Pancreas (tissue), 10 donors: ENCODE results near the gene CFAP58. TPM values are rescaled to one million over a fixed set of nuclear protein-coding genes. Genes with fewer than 3 reads are reported as not detected.

Experiments
- ATAC-seq, 4 donors: fragments of 200-7000 bp; cut with Tn5 transposase; one replicate each; pipeline versions ENCODE4 v1.8.0 to v1.9.1; 2020; ENCODE audit warnings: mild to moderate bottlenecking in 4 of 4, moderate library complexity in 4 of 4
- DNase-seq, 6 donors: peaks; one replicate each; pipeline ENCODE4 v3.0.0-alpha.2; 2020
- FAIRE-seq: peaks from 2 replicates; lab custom pipeline; 2012; peaks lifted over from hg19 to GRCh38; lab: Jason Lieb, UNC
- H3K27ac ChIP-seq, 4 donors: fragments of 200-600 bp; sonication (generic); 1 replicate in 3 of 4; 2 replicates in 1 of 4; pipeline versions ENCODE4 v1.5.0 to v1.8.0; 2020
- H3K27me3 ChIP-seq, 4 donors: fragments of 200-600 bp; one replicate each; pipeline ENCODE4 v1.8.0; 2021
- H3K36me3 ChIP-seq, 3 donors: fragments of 200-600 bp; sonication (generic) in 1 of 3; one replicate each; pipeline versions ENCODE4 v1.5.0 to v1.8.0; 2020 to 2021
- H3K4me1 ChIP-seq, 3 donors: fragments of 200-600 bp; one replicate each; pipeline ENCODE4 v1.8.0; 2021
- H3K4me3 ChIP-seq, 4 donors: fragments of 200-600 bp; sonication (generic) in 2 of 4; one replicate each; pipeline versions ENCODE4 v1.5.0 to v1.8.0; 2020 to 2021
- H3K9me3 ChIP-seq, 4 donors: fragments of 200-600 bp; one replicate each; pipeline ENCODE4 v1.8.0; 2021
- CTCF ChIP-seq, 4 donors: fragments of 200-600 bp; sonication (generic) in 3 of 4; IDR thresholded peaks; one replicate each; pipeline versions ENCODE4 v1.5.0 to v1.8.0; 2021; ENCODE audit warnings: antibody characterized with exemption in 4 of 4
- WGBS, 2 donors: extraction: QIAGEN DNeasy Blood & Tissue Kit; methylation state at CpG; one replicate each; pipeline ENCODE4 v1.1.7; 2013; 5-methylcytosine and 5-hydroxymethylcytosine counted together
- intact Hi-C, 3 donors: fragments of 100-400 bp; cut with DNase I; formaldehyde crosslinking; loops; one replicate each; pipeline versions ENCODE4 v1.11.1 to v1.14.2; 2022
- polyA plus RNA-seq, 2 donors: library from polyadenylated mRNA; stranded (reverse); fragments of 200-250 nt; gene quantifications; one replicate each; pipeline ENCODE4 v1.2.3, GENCODE V29; 2013
- total RNA-seq, 6 donors: library from RNA; stranded (reverse); fragmentation: NEBNext Ultra II Directional in 4 of 6; extraction: Animal tissue kit (Norgen Biotek cat#: 25700) in 4 of 6; gene quantifications; one replicate each; pipeline versions ENCODE4 v1.2.1 to v1.2.4, GENCODE V29; 2021 to 2023
- donor health status: healthy with polysubstance abuse.
- donor health status: DM: no; HTN: no; CAD: no; lungs with moderate emphysema.
- donor health status: DM: no; HTN: no; CAD: no.
- donor health status: control.
- donor health status: control.
- donor health status: Bipolar disorder and iron deficiency.
- donor health status: DM: yes; HTN: yes; CAD: no.
- donor health status: DM: no; HTN: no; CAD: no.
- donor health status: DM: no; HTN: no; CAD: no.
- donor health status: DM: yes; HTN: yes; CAD: no.

CFAP58 gene
- total and polyA plus RNA-seq, 8 donors = 0.09 to 0.53 (median 0.28) TPM; not detected in 1

DNA sequence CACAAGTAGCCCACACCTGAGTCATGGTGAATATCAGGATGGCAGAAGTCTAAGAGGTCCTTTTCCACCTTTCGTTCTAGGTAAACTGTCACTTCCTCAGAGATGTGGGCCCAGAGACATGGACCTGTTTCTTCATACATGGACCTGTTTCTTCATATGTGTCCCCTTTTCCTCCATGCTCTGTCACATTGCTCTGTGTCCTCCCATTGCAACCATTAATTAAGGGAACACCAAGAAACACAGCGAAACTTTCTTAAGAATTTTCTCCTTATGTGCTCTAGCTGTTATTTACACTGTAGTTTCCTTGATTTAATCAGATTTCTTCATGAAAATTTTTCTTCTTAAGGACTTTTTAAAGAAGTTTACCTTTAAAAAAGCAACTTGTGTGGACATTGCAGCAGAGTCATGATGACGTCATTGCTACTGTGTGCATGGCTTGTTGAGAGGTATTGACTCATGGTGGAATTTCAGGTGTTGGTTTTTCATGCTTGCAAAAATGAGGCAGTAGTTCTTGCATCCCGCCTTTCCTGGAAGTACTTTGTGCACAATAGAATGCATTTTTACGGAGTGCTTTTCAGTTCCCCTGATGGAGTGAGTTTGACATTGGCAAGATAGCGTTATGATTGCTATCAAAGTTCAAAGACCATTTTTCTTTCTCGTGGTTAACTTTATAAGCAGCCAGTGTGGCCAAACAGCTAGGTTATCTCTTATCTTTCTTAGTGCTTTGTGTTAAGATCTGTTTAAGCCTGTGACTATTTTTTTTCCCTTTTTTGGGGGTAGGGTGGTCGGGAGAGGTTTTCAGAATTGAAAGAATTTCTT lies 37.7 kb downstream of the CFAP58 start:
- no peaks in the 10 kb centered on the region for H3K36me3 ChIP-seq
- no peaks in the 10 kb centered on the region for H3K4me1 ChIP-seq
- ATAC-seq (no peak), DNase-seq (no peak), FAIRE-seq (no peak)
- H3K27ac ChIP-seq = no peak overlapping the region
- no peak overlapping the region for H3K4me3 ChIP-seq
- H3K9me3 ChIP-seq = no peaks in the 10 kb centered on the region
- peaks cover 0 to 8% (median 0%) of the 10 kb centered on the region in 4 donors for H3K27me3 ChIP-seq
- intact Hi-C loops = no loop called here
- TF ChIP-seq CTCF (IDR thresholded peaks at IDR 0.05) = no peak
- WGBS, 2 donors = 32 to 33% methylated on average over 8 of the region's 8 CpGs

DNA sequence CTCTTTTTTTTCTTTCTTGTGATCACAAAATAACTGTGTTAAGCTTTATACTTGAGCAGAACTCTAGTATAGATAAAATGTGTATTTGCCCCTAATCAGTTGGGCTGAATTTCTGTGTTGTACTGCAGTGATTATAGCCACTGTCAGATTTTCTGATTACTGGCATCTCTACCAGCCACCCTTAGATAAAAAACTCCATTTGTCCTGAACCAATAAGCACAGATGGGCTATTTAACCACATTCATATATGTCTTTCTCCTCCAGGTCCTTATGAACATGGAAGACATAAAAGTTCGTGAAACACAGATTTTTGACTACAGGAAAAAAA lies 38.3 kb downstream of the CFAP58 start:
- Histone ChIP-seq H3K27me3 (peaks cover 0 to 8% (median 0%) of the 10 kb centered on the region in 4 donors), H3K27ac (no peak overlapping the region), H3K4me1 (no peaks in the 10 kb centered on the region), H3K9me3 (no peaks in the 10 kb centered on the region), H3K4me3 (no peak overlapping the region), H3K36me3 (no peaks in the 10 kb centered on the region)
- DNase-seq = no peak
- intact Hi-C loops = no loop called here
- WGBS, 2 donors = 34 to 45% methylated on average over 1 of the region's 1 CpG
- ATAC-seq = no peak
- no peak for TF ChIP-seq CTCF (IDR thresholded peaks at IDR 0.05)
- FAIRE-seq = no peak

GRCh38 chr10:104393387-104393786 lies 39.8 kb downstream of the CFAP58 start:
- H3K4me3 ChIP-seq = no peak overlapping the region
- peaks cover 0 to 8% (median 0%) of the 10 kb centered on the region in 4 donors for H3K27me3 ChIP-seq
- no peak overlapping the region for H3K27ac ChIP-seq
- FAIRE-seq (no peak), DNase-seq (no peak), ATAC-seq (no peak)
- WGBS, 2 donors = 82 to 89% methylated on average over 5 of the region's 5 CpGs
- TF ChIP-seq CTCF (IDR thresholded peaks at IDR 0.05) = no peak
- no peaks in the 10 kb centered on the region for H3K9me3 ChIP-seq
- no peaks in the 10 kb centered on the region for H3K36me3 ChIP-seq
- intact Hi-C loops = no loop called here
- H3K4me1 ChIP-seq = no peaks in the 10 kb centered on the region

- WGBS, 2 donors = 61 to 62% methylated on average over 2 of the region's 2 CpGs
- no peaks in the 10 kb centered on the region for H3K9me3 ChIP-seq
- FAIRE-seq = no peak
Observed at GRCh38 chr10:104396581-104396980, 42.9 kb downstream of the CFAP58 start.

More at GRCh38 chr10:104396581-104396980, 42.9 kb downstream of the CFAP58 start:
- no peak for TF ChIP-seq CTCF (IDR thresholded peaks at IDR 0.05)
- H3K4me3 ChIP-seq = no peak overlapping the region
- H3K4me1 ChIP-seq = no peaks in the 10 kb centered on the region
- peaks cover 0 to 8% (median 0%) of the 10 kb centered on the region in 4 donors for H3K27me3 ChIP-seq
- DNase-seq (no peak), ATAC-seq (no peak)
- no peaks in the 10 kb centered on the region for H3K36me3 ChIP-seq
- intact Hi-C loops = no loop called here
- no peak overlapping the region for H3K27ac ChIP-seq
